ENCODE results near the gene ZBED5. TPM values are rescaled to one million over a fixed set of nuclear protein-coding genes. Genes with fewer than 3 reads are reported as not detected.
A peak's percentile ranks its signal among the peaks of the same experiment; 100 is the strongest.
"Not testable (repeated sequence)": the region's sequence is repeated elsewhere in the genome, so short reads cannot be mapped to it uniquely, and the experiment has no call there.

The ZBED5 gene
- total and polyA plus RNA-seq, 2 experiments from 2014 or later: 36.2 to 76.6 TPM

GRCh38 chr11:10886652-10887250 is 28.9 kb upstream of the ZBED5 start:
- no peaks in the 10 kb centered on the region for H3K36me3 ChIP-seq
- H3K27me3 ChIP-seq: no peaks in the 10 kb centered on the region
- TF ChIP-seq, protein P1, sequence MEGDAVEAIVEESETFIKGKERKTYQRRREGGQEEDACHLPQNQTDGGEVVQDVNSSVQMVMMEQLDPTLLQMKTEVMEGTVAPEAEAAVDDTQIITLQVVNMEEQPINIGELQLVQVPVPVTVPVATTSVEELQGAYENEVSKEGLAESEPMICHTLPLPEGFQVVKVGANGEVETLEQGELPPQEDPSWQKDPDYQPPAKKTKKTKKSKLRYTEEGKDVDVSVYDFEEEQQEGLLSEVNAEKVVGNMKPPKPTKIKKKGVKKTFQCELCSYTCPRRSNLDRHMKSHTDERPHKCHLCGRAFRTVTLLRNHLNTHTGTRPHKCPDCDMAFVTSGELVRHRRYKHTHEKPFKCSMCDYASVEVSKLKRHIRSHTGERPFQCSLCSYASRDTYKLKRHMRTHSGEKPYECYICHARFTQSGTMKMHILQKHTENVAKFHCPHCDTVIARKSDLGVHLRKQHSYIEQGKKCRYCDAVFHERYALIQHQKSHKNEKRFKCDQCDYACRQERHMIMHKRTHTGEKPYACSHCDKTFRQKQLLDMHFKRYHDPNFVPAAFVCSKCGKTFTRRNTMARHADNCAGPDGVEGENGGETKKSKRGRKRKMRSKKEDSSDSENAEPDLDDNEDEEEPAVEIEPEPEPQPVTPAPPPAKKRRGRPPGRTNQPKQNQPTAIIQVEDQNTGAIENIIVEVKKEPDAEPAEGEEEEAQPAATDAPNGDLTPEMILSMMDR (IDR thresholded peaks at IDR 0.05; ENCODE audit: low read depth, low read length): no peak
- DNase-seq (ENCODE audit: low read depth in 1 of 2, low spot score in 1 of 2): peak in 1 of 2 donors; percentile 36
- peaks cover 13% of the 10 kb centered on the region for H3K4me1 ChIP-seq (ENCODE audit: low read depth)
- no peak overlapping the region for H3K27ac ChIP-seq
- no peaks in the 10 kb centered on the region for H3K9me3 ChIP-seq (ENCODE audit: low read depth)
- no peak overlapping the region for H3K4me3 ChIP-seq

DNA sequence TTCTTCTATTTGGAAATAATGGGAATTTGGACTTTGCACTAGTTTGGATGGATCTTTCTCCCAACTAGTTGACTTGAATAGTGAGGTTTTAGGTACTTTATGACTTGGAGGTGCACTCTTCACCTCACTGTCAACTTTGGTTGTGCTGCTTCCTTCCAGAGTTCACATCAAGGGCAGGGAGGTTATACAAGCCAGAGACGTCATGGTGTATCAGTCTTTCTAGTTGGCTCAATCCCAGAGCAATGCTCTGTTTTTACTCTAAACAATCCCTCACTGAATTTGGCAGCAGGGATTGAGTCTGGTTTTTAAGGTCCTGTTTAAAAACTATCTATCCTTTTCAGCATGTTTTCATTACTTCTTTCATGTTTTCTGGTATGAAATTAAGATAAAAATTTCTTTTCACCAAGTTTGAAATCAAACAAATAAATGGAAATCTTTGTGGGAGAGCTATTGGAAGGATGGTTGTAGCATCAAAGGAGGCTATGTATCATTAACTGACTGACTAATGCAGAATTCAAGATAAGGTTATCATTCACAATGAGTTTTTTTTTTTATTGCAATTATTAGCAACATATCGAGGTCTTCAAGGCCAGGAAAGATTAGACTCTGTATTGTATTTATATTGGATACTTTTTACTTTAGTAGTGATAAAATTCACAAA is 28.0 kb upstream of the ZBED5 start:
- peak overlapping the region; percentile 62 for H3K27ac ChIP-seq
- TF ChIP-seq, protein P1 (IDR thresholded peaks at IDR 0.05; ENCODE audit: low read depth, low read length): no peak
- H3K36me3 ChIP-seq: no peaks in the 10 kb centered on the region
- H3K4me1 ChIP-seq (ENCODE audit: low read depth): peaks cover 13% of the 10 kb centered on the region
- DNase-seq (ENCODE audit: low read depth in 1 of 2, low spot score in 1 of 2): peak; percentile 52 to 87
- H3K4me3 ChIP-seq: no peak overlapping the region
- H3K9me3 ChIP-seq (ENCODE audit: low read depth): no peaks in the 10 kb centered on the region
- H3K27me3 ChIP-seq: no peaks in the 10 kb centered on the region

DNA sequence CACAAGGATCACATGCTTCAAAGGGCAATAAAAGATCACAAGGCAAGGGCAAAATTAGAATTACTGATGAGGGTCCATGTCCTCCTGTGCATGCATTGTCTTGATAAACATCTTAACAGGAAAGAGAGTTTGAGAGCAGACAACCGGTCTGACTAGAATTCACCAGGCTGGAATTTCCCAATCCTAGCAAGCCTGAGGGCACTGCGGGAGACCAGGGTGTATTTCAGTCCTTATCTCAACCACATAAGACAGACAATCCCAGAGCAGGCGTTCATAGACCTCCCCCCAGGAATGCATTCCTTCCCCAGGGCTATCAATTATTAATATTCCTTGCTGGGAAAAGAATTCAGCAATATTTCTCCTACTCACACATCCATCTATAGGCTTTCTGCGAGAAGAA is 26.4 kb upstream of the ZBED5 start:
- not testable (repeated sequence) for H3K27me3 ChIP-seq; H3K9me3 ChIP-seq (ENCODE audit: low read depth); H3K27ac ChIP-seq; H3K36me3 ChIP-seq; H3K4me3 ChIP-seq
- peak in 1 of 2 donors; percentile 18 for DNase-seq (ENCODE audit: low read depth in 1 of 2, low spot score in 1 of 2)
- H3K4me1 ChIP-seq (ENCODE audit: low read depth): peaks cover 13% of the 10 kb centered on the region

- Histone ChIP-seq H3K27me3 (no peaks in the 10 kb centered on the region), H3K27ac (no peak overlapping the region), H3K36me3 (no peaks in the 10 kb centered on the region), H3K4me3 (no peak overlapping the region), H3K9me3 (ENCODE audit: low read depth) (no peaks in the 10 kb centered on the region), H3K4me1 (ENCODE audit: low read depth) (peaks cover 13% of the 10 kb centered on the region)
- TF ChIP-seq, protein P1 (IDR thresholded peaks at IDR 0.05; ENCODE audit: low read depth, low read length): no peak
- no peak for DNase-seq (ENCODE audit: low read depth in 1 of 2, low spot score in 1 of 2)
These were observed 24.0 kb upstream of the ZBED5 start for GRCh38 chr11:10881892-10882291.

DNA sequence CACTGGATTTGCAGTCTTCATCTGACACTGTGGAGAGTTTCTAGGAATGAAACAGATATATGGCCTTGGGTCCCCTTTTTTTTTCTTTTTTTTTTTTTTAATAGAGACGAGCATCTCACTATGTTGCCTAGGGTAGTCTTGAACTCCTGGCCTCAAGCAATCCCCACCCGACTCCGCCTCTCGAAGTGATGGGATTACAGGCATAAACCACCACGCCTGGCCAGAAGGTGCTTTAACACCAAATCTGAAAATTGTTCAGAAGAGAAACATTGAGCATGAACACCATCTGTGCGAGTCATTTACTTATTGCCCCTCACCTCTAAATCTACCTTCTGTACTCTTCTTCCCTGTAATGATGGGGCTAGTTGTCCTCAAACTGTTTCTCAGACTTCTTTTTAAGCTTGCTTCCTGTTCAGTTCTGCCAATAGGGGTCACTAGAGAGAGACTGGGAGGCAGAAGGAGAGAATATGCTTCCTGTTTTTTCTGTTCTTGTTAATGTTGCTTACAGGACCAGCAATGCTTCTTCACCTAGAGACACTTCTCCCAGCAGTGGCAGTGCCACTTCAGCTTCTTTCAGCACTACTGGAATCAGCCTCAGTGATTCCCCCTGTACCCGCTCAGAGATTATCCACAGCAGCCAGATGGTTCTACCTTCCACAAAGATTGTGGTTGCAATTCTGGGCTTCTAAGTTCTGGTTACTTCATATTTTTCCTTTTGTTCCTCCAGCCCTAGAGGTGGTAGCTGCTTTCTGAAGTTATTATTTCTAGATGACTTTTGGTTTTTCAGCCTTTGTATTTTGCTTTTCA is 20.8 kb upstream of the ZBED5 start:
- Histone ChIP-seq H3K27me3 (no peaks in the 10 kb centered on the region), H3K4me3 (no peak overlapping the region), H3K27ac (no peak overlapping the region), H3K9me3 (ENCODE audit: low read depth) (no peaks in the 10 kb centered on the region), H3K4me1 (ENCODE audit: low read depth) (no peaks in the 10 kb centered on the region), H3K36me3 (no peaks in the 10 kb centered on the region)
- TF ChIP-seq, protein P1 (IDR thresholded peaks at IDR 0.05; ENCODE audit: low read depth, low read length): peak; percentile 90
- DNase-seq (ENCODE audit: low read depth in 1 of 2, low spot score in 1 of 2): peak; percentile 58 to 84

DNA sequence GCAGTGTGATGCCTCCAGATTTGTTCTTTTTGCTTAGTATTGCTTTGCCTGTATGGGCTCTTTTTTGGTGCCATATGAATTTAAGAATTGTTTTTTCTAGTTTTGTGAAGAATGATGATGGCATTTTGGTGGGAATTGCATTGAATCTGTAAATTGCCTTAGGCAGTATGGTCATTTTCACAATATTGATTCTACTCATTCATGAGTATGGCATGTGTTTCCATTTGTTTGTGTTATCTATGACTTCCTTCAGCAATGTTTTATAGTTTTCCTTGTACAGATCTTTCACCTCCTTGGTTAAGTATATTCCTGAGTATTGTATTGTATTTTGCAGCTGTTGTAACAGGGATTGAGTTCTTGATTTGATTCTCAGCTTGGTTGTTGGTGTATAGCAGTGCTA is 18.3 kb upstream of the ZBED5 start:
- Histone ChIP-seq H3K27ac (no peak overlapping the region), H3K4me3 (no peak overlapping the region), H3K27me3 (no peaks in the 10 kb centered on the region), H3K9me3 (ENCODE audit: low read depth) (no peaks in the 10 kb centered on the region), H3K36me3 (no peaks in the 10 kb centered on the region), H3K4me1 (ENCODE audit: low read depth) (no peaks in the 10 kb centered on the region)
- no peak for DNase-seq (ENCODE audit: low read depth in 1 of 2, low spot score in 1 of 2)
- TF ChIP-seq, protein P1 (IDR thresholded peaks at IDR 0.05; ENCODE audit: low read depth, low read length): no peak

Measured in cardiac muscle cell (in vitro differentiated cells and primary cell).